DOHH2 (cell line): ENCODE results near the gene SRD5A1.

Source experiments
- H3F3A ChIP-seq: fragments of 200-600 bp; sonication (generic), shearing (Covaris generic); 2 replicates; pipeline ENCODE4 v1.6.0; 2016; ENCODE audit warnings: antibody characterized with exemption, mild to moderate bottlenecking; ENCODE audit not compliant: control insufficient read depth, insufficient read depth
- H3K27ac ChIP-seq: fragments of 200-600 bp; sonication (generic); 2 replicates; pipeline ENCODE4 v1.5.1; 2014; ENCODE audit warnings: low read depth, mild to moderate bottlenecking, low read length, moderate library complexity
- H3K27me3 ChIP-seq: fragments of 200-600 bp; sonication (generic); 2 replicates; pipeline ENCODE4 v1.6.1; 2014; ENCODE audit warnings: mild to moderate bottlenecking, low read length, mixed read lengths; ENCODE audit not compliant: control insufficient read depth
- H3K36me3 ChIP-seq: fragments of 200-600 bp; sonication (generic); 2 replicates; pipeline ENCODE4 v1.6.1; 2014; ENCODE audit warnings: mild to moderate bottlenecking, low read length, moderate library complexity, mixed read lengths; ENCODE audit not compliant: control insufficient read depth
- H3K4me1 ChIP-seq: fragments of 200-600 bp; sonication (generic); 2 replicates; pipeline ENCODE4 v1.6.1; 2014; ENCODE audit warnings: mild to moderate bottlenecking, low read length, mixed read lengths; ENCODE audit not compliant: control insufficient read depth
- H3K4me2 ChIP-seq: fragments of 200-600 bp; sonication (generic); 2 replicates; pipeline ENCODE4 v1.6.0; 2014; ENCODE audit warnings: mild to moderate bottlenecking, low read length, moderate library complexity
- H3K4me3 ChIP-seq: fragments of 200-600 bp; sonication (generic); 2 replicates; pipeline ENCODE4 v1.5.1; 2014; ENCODE audit warnings: mild to moderate bottlenecking, low read length, mixed read lengths
- H3K79me2 ChIP-seq: fragments of 200-600 bp; sonication (generic); 2 replicates; pipeline ENCODE4 v1.6.1; 2014; ENCODE audit warnings: mild to moderate bottlenecking, low read length, mixed read lengths; ENCODE audit not compliant: control insufficient read depth
- H3K9me2 ChIP-seq: fragments of 200-600 bp; sonication (generic); replicated peaks from 2 replicates; pipeline ENCODE4 v1.6.1; 2014; ENCODE audit warnings: mild to moderate bottlenecking, low read length, mixed read lengths; ENCODE audit not compliant: control insufficient read depth
- H3K9me3 ChIP-seq: fragments of 200-600 bp; sonication (generic); 2 replicates; pipeline ENCODE4 v1.6.1; 2014; ENCODE audit warnings: antibody characterized with exemption, low read length, mixed read lengths; ENCODE audit not compliant: control insufficient read depth, insufficient read depth
- H4K20me1 ChIP-seq: fragments of 200-600 bp; sonication (generic); 2 replicates; pipeline ENCODE4 v1.6.0; 2014; ENCODE audit warnings: low read depth, mild to moderate bottlenecking, antibody characterized with exemption, low read length, moderate library complexity; ENCODE audit not compliant: control insufficient read depth, insufficient read depth
- CTCF ChIP-seq: fragments of 200-600 bp; sonication (generic); IDR thresholded peaks from one replicate; pipeline ENCODE4 v1.5.1; 2014; ENCODE audit warnings: antibody characterized with exemption, mild to moderate bottlenecking, low read depth, low read length; ENCODE audit not compliant: poor library complexity, severe bottlenecking
- EZH2phosphoT487 ChIP-seq: fragments of 200-600 bp; sonication (generic); IDR thresholded peaks from 2 replicates; pipeline ENCODE4 v1.6.1; 2017; ENCODE audit warnings: borderline replicate concordance, mild to moderate bottlenecking, antibody characterized with exemption, low read length, moderate library complexity, mixed read lengths

The SRD5A1 gene

GRCh38 chr5:6592601-6593000 lies 40.6 kb upstream of the SRD5A1 start:
- Histone ChIP-seq H4K20me1 (no peaks in the 10 kb centered on the region), H3K4me1 (no peaks in the 10 kb centered on the region), H3K36me3 (peaks cover 14% of the 10 kb centered on the region), H3K4me3 (no peak overlapping the region), H3K9me3 (no peaks in the 10 kb centered on the region), H3K9me2 (no peaks in the 10 kb centered on the region), H3K27ac (no peak overlapping the region), H3K4me2 (no peak overlapping the region), H3K79me2 (no peaks in the 10 kb centered on the region), H3K27me3 (no peaks in the 10 kb centered on the region), H3F3A (peaks cover 5% of the 10 kb centered on the region; the same call in 1 of the 2 replicates)
- TF ChIP-seq CTCF (no peak), EZH2phosphoT487 (no peak)

- H3K4me1 ChIP-seq = no peaks in the 10 kb centered on the region
- H3K79me2 ChIP-seq = no peaks in the 10 kb centered on the region
- no peak for TF ChIP-seq CTCF
- TF ChIP-seq EZH2phosphoT487 = no peak
- peaks cover 22% of the 10 kb centered on the region for H3K36me3 ChIP-seq
- H3K27me3 ChIP-seq = no peaks in the 10 kb centered on the region
- H3K9me3 ChIP-seq = no peaks in the 10 kb centered on the region
- H3K27ac ChIP-seq = no peak overlapping the region
- H3K4me3 ChIP-seq = no peak overlapping the region
- no peaks in the 10 kb centered on the region for H3K9me2 ChIP-seq
- peaks cover 5% of the 10 kb centered on the region; the same call in 1 of the 2 replicates for H3F3A ChIP-seq
- no peaks in the 10 kb centered on the region for H4K20me1 ChIP-seq
- H3K4me2 ChIP-seq = no peak overlapping the region
Measured at GRCh38 chr5:6593148-6594016, 39.9 kb upstream of the SRD5A1 start.

- TF ChIP-seq CTCF = no peak
- no peak for TF ChIP-seq EZH2phosphoT487
- H3K4me2 ChIP-seq = no peak overlapping the region
- no peaks in the 10 kb centered on the region for H3K79me2 ChIP-seq
Measured at GRCh38 chr5:6594066-6594465, 39.2 kb upstream of the SRD5A1 start.

More at GRCh38 chr5:6594066-6594465, 39.2 kb upstream of the SRD5A1 start:
- H3K4me1 ChIP-seq = no peaks in the 10 kb centered on the region
- no peak overlapping the region for H3K27ac ChIP-seq
- peaks cover 29% of the 10 kb centered on the region for H3K36me3 ChIP-seq
- no peaks in the 10 kb centered on the region for H3K9me3 ChIP-seq
- H3F3A ChIP-seq = peaks cover 5% of the 10 kb centered on the region; the same call in 1 of the 2 replicates
- no peaks in the 10 kb centered on the region for H3K27me3 ChIP-seq
- H4K20me1 ChIP-seq = no peaks in the 10 kb centered on the region
- no peaks in the 10 kb centered on the region for H3K9me2 ChIP-seq
- H3K4me3 ChIP-seq = no peak overlapping the region
